OCI-LY7 (cell line): Measurements from ENCODE around the gene FHIT. TPM values are rescaled to one million over a fixed set of nuclear protein-coding genes. Genes with fewer than 3 reads are reported as not detected.

ENCODE experiments used
- BruUV-seq: library from RNA; stranded (reverse); fragments of 400-500 nt; replicated peaks from 2 replicates; lab custom pipeline; 2021; lab: Mats Ljungman, UMichigan
- CTCF ChIA-PET: fragments of 300-600 bp; sonication (Branson Sonifier 250); formaldehyde crosslinking; loops from one replicate; lab custom pipeline; 2022; ENCODE audit warnings: antibody characterized with exemption; ENCODE audit not compliant: unreplicated experiment; lab: Charles Lee
- POLR2A ChIA-PET: fragments of 300-600 bp; sonication (Branson Sonifier 250); formaldehyde crosslinking; loops from one replicate; lab custom pipeline; 2022; ENCODE audit warnings: antibody characterized with exemption; lab: Charles Lee
- DNase-seq: peaks from one replicate; pipeline ENCODE4 v3.0.0-alpha.2; 2015; ENCODE audit warnings: low spot score
- H2AFZ ChIP-seq: fragments of 200-600 bp; sonication (generic), shearing (Covaris generic); 2 replicates; pipeline ENCODE4 v1.6.1; 2014; ENCODE audit warnings: mild to moderate bottlenecking, antibody characterized with exemption, low read length, moderate library complexity
- H3K27ac ChIP-seq: fragments of 200-600 bp; sonication (generic); 2 replicates; pipeline ENCODE4 v1.5.1; 2014; ENCODE audit warnings: mixed run types, low read depth, mild to moderate bottlenecking, moderate library complexity, low read length, inconsistent platforms; ENCODE audit not compliant: poor library complexity, severe bottlenecking
- H3K36me3 ChIP-seq: fragments of 200-600 bp; sonication (generic); 2 replicates; pipeline ENCODE4 v1.6.1; 2014; ENCODE audit warnings: mild to moderate bottlenecking, antibody characterized with exemption, low read length, moderate library complexity, mixed read lengths; ENCODE audit not compliant: insufficient read depth
- H3K4me1 ChIP-seq: fragments of 200-600 bp; sonication (generic); 2 replicates; pipeline ENCODE4 v1.5.1; 2014; ENCODE audit warnings: mild to moderate bottlenecking, low read length; ENCODE audit not compliant: insufficient read depth, poor library complexity, severe bottlenecking
- H3K4me2 ChIP-seq: fragments of 200-600 bp; sonication (generic); 2 replicates; pipeline ENCODE4 v1.6.1; 2014; ENCODE audit warnings: mild to moderate bottlenecking, low read length
- H3K4me3 ChIP-seq: fragments of 200-600 bp; sonication (generic); 2 replicates; pipeline ENCODE4 v1.5.1; 2014; ENCODE audit warnings: mild to moderate bottlenecking, low read depth, low read length; ENCODE audit not compliant: poor library complexity, severe bottlenecking
- H3K79me2 ChIP-seq: fragments of 200-600 bp; sonication (generic); 2 replicates; pipeline ENCODE4 v1.6.1; 2016; ENCODE audit warnings: low read depth, mild to moderate bottlenecking, low read length, moderate library complexity, mixed read lengths; ENCODE audit not compliant: insufficient read depth
- H3K9me2 ChIP-seq: fragments of 200-600 bp; sonication (generic); 2 replicates; pipeline ENCODE4 v1.6.1; 2016; ENCODE audit warnings: mild to moderate bottlenecking, low read length, mixed read lengths; ENCODE audit not compliant: insufficient read depth
- H3K9me3 ChIP-seq: fragments of 200-600 bp; sonication (generic); 2 replicates; pipeline ENCODE4 v1.6.1; 2014; ENCODE audit warnings: mild to moderate bottlenecking, mixed run types, low read length, mixed read lengths
- H4K20me1 ChIP-seq: fragments of 200-600 bp; sonication (generic); 2 replicates; pipeline ENCODE4 v1.6.1; 2014; ENCODE audit warnings: mild to moderate bottlenecking, antibody characterized with exemption, low read length, moderate library complexity, mixed read lengths; ENCODE audit not compliant: insufficient read depth
- EZH2phosphoT487 ChIP-seq: fragments of 200-600 bp; sonication (generic); IDR thresholded peaks from 2 replicates; pipeline ENCODE4 v1.6.1; 2018; ENCODE audit warnings: low read depth, borderline replicate concordance, mild to moderate bottlenecking, mixed run types, antibody characterized with exemption, low read length, moderate library complexity, mixed read lengths
- intact Hi-C: fragments of 100-400 bp; cut with micrococcal nuclease; formaldehyde crosslinking; loops from one replicate; pipeline ENCODE4 v1.10.0; 2022; ENCODE audit not compliant: unreplicated experiment
- total RNA-seq, 2 experiments: library from RNA; depleted of rRNA in 1 of 2; stranded (reverse); fragments of >200 nt in 1 of 2; shearing (Covaris generic) in 1 of 2; gene quantifications; 2 replicates each; pipeline ENCODE4 v1.2.3, GENCODE V29; 2014 to 2022
- TF ChIP-seq, protein P1 (sequence below): fragments of 200-600 bp; sonication (generic); conservative IDR thresholded peaks from 2 replicates; pipeline ENCODE4 v1.5.1; 2014; ENCODE audit warnings: mild to moderate bottlenecking, antibody characterized with exemption, low read length, moderate library complexity, mixed read lengths

Gene FHIT
- total RNA-seq, 2 experiments from 2014 or later: 5.0 to 10.9 TPM

DNA sequence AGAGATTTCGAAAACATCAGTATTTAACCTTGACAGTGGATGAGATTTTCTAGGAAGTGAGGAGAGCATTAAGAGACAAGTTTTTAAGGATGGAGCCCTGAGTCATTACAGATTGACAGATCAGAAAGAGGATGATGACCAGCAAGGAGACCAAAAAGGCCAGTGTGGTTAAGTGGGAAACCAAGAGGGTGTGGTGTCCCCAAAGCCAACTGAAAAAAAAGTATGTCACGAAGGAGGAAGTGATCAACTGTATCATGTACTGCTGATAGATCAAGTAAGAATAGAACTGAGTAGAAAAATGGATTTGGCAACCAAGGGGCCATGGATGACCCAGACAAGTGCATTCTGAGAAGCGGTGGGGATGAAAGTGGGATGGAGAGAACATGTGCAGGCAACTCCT, 491.8 kb downstream of the FHIT start:
- no peaks in the 10 kb centered on the region for H3K36me3 ChIP-seq
- H2AFZ ChIP-seq: no peak overlapping the region
- no peak overlapping the region for H3K4me2 ChIP-seq
- CTCF ChIA-PET: interaction anchor here (0.6 kb wide), 1 partner anchor 114 kb away, joined by 3 read pairs; no protein-coding TSS in a partner anchor
- H3K79me2 ChIP-seq: no peaks in the 10 kb centered on the region
- H3K9me3 ChIP-seq: no peaks in the 10 kb centered on the region
- no TSS peak for BruUV-seq
- no peak for DNase-seq
- H3K4me3 ChIP-seq: no peak overlapping the region
- no peaks in the 10 kb centered on the region for H3K4me1 ChIP-seq
- H3K9me2 ChIP-seq: no peaks in the 10 kb centered on the region
- no peak overlapping the region for H3K27ac ChIP-seq
- POLR2A ChIA-PET: no interaction called here
- H4K20me1 ChIP-seq: no peaks in the 10 kb centered on the region
- intact Hi-C loops: no loop called here
- TF ChIP-seq, protein P1, sequence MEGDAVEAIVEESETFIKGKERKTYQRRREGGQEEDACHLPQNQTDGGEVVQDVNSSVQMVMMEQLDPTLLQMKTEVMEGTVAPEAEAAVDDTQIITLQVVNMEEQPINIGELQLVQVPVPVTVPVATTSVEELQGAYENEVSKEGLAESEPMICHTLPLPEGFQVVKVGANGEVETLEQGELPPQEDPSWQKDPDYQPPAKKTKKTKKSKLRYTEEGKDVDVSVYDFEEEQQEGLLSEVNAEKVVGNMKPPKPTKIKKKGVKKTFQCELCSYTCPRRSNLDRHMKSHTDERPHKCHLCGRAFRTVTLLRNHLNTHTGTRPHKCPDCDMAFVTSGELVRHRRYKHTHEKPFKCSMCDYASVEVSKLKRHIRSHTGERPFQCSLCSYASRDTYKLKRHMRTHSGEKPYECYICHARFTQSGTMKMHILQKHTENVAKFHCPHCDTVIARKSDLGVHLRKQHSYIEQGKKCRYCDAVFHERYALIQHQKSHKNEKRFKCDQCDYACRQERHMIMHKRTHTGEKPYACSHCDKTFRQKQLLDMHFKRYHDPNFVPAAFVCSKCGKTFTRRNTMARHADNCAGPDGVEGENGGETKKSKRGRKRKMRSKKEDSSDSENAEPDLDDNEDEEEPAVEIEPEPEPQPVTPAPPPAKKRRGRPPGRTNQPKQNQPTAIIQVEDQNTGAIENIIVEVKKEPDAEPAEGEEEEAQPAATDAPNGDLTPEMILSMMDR: no peak
- TF ChIP-seq EZH2phosphoT487: no peak

- H3K9me3 ChIP-seq: no peaks in the 10 kb centered on the region
- DNase-seq: no peak
- no peaks in the 10 kb centered on the region for H3K36me3 ChIP-seq
- POLR2A ChIA-PET: no interaction called here
- H3K79me2 ChIP-seq: no peaks in the 10 kb centered on the region
- CTCF ChIA-PET: no interaction called here
- intact Hi-C loops: no loop called here
- no TSS peak for BruUV-seq
- H4K20me1 ChIP-seq: no peaks in the 10 kb centered on the region
- no peak for TF ChIP-seq EZH2phosphoT487
- TF ChIP-seq, protein P1: no peak
- H3K4me1 ChIP-seq: no peaks in the 10 kb centered on the region
- no peak overlapping the region for H3K4me2 ChIP-seq
- H3K4me3 ChIP-seq: no peak overlapping the region
- no peak overlapping the region for H3K27ac ChIP-seq
- H3K9me2 ChIP-seq: no peaks in the 10 kb centered on the region
- H2AFZ ChIP-seq: no peak overlapping the region
These were observed 492.4 kb downstream of the FHIT start for GRCh38 chr3:60758831-60759230.

- BruUV-seq: no TSS peak
These were observed 493.1 kb downstream of the FHIT start for GRCh38 chr3:60758171-60758570.

More at GRCh38 chr3:60758171-60758570, 493.1 kb downstream of the FHIT start:
- ChIA-PET POLR2A (interaction anchor here (0.7 kb wide), 1 partner anchor 11 kb away, joined by 3 read pairs; no protein-coding TSS in a partner anchor), CTCF (no interaction called here)
- no peak overlapping the region for H3K4me2 ChIP-seq
- H4K20me1 ChIP-seq: no peaks in the 10 kb centered on the region
- no peak overlapping the region for H2AFZ ChIP-seq
- no peaks in the 10 kb centered on the region for H3K4me1 ChIP-seq
- H3K9me3 ChIP-seq: no peaks in the 10 kb centered on the region
- H3K79me2 ChIP-seq: no peaks in the 10 kb centered on the region
- H3K36me3 ChIP-seq: no peaks in the 10 kb centered on the region
- H3K27ac ChIP-seq: no peak overlapping the region
- TF ChIP-seq, protein P1: no peak
- TF ChIP-seq EZH2phosphoT487: no peak
- no peaks in the 10 kb centered on the region for H3K9me2 ChIP-seq
- H3K4me3 ChIP-seq: no peak overlapping the region
- DNase-seq: no peak
- intact Hi-C loops: no loop called here
